ENCODE data around the gene ATG10. TPM values are rescaled to one million over a fixed set of nuclear protein-coding genes. Genes with fewer than 3 reads are reported as not detected.

Gene ATG10
- total RNA-seq, 1 experiment from 2014 or later, result 11.8 TPM

DNA sequence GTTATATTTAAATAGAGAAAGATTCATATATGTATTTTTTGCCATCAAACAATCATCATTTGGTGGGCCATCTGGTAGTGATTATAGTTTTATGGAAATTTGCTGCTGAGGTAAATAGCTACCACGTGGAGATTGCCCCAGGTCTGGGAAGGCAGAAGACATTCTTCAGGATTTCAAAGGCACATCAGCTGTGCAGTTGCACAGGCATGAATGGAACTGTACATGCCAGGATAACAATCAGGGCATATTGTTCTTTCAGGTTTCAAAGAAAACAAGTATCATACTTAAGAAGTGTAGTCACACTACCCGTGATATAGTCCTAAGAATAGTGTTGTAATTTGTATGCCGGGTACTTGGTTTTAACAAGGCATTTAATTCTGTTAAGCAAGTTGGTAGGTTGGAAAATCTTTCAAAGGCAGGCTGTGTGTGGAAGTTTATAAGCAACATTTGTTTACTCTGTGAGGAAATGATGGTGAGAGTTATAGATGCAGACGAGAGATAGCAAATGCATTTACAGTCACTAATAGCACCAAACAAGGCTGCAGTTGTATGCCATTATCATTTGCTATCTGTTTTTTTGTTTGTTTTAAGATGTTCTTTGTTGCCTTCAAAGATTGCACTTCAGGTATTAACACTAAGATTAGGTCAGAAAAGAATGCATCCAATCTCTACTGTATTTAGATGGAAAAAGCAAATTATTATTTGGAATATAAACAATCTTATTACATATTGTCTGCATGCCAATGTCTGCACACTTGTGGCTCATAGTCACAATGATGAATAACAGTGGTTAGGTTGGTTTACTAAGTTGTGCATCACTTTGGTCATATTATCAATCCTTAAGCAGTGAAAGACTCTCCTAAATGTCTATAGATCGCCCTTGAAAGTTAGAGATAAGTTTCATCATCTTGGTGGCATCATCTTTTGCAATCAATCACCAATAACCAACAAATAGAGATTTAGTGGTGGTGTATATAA is 251.1 kb downstream of the ATG10 start:
- Histone ChIP-seq H3K27me3 (ENCODE audit: low read length) (no peaks in the 10 kb centered on the region), H3K79me2 (ENCODE audit: low read length) (no peaks in the 10 kb centered on the region), H3K4me1 (ENCODE audit: insufficient read depth, low read length) (no peaks in the 10 kb centered on the region), H3K9me2 (replicated peaks; ENCODE audit: low read length) (no peaks in the 10 kb centered on the region), H3K27ac (ENCODE audit: low read length) (no peak overlapping the region), H3K36me3 (ENCODE audit: low read depth, low read length) (no peaks in the 10 kb centered on the region), H3K9ac (ENCODE audit: low read length) (no peak overlapping the region), H3K4me2 (ENCODE audit: low read length) (no peak overlapping the region), H3F3A (ENCODE audit: low read length, unreplicated experiment) (no peaks in the 10 kb centered on the region), H3K4me3 (ENCODE audit: low read length) (no peak overlapping the region), H2AFZ (ENCODE audit: low read length) (no peak overlapping the region), H4K20me1 (ENCODE audit: low read length) (no peaks in the 10 kb centered on the region), H3K9me3 (ENCODE audit: low read length) (no peaks in the 10 kb centered on the region)
- ChIA-PET CTCF (no interaction called here), POLR2A (ENCODE audit: unreplicated experiment) (no interaction called here)
- ATAC-seq (peak; percentile 20; the same call in 1 of the 2 replicates), DNase-seq (no peak)
- BruUV-seq (replicated peaks), result no TSS peak
- intact Hi-C loops (cut with micrococcal nuclease), result no loop called here
- TF ChIP-seq EZH2phosphoT487 (IDR thresholded peaks at IDR 0.05; ENCODE audit: borderline replicate concordance, low read length) (no peak), EZH2 (IDR thresholded peaks at IDR 0.05; ENCODE audit: low read length, unreplicated experiment) (no peak), CTCF (conservative IDR thresholded peaks at IDR 0.05; ENCODE audit: low read depth, low read length) (no peak)

DNA sequence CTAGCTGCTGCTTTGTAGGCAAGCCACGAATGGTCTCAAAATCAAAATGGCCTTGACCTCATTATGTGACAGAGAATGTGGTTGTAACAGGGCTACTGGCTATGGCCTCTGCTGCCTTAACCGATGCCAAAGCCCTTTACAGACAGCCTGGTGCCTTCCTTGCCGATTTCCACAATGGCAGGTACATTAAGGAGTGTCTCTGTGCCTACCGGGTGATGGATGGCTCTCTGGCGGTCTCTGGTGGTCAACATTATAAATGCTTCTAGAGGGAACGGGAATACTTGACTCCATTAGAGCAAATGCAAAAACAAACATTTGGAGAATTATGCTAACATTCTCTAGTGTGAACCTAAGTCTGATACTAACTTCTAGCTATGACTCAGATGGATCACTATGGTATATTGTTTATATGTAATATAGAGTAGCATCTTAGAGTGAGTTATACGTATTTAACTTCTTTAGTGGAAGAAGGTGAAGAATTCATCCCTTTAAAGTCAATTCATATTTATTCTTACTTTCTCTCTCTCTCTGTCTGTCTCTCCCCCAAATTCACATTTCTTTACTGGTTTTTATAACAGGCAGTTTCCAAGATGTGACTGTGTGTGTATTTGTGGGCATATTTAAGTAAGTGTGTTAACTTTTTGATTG is 253.8 kb downstream of the ATG10 start:
- ChIA-PET CTCF (interaction anchor here (0.5 to 0.6 kb wide), 2 partner anchors 58 to 84 kb away, joined by 3 read pairs; no protein-coding TSS in a partner anchor), POLR2A (ENCODE audit: unreplicated experiment) (no interaction called here)
- Histone ChIP-seq H3K9me3 (ENCODE audit: low read length) (no peaks in the 10 kb centered on the region), H3K27me3 (ENCODE audit: low read length) (no peaks in the 10 kb centered on the region), H4K20me1 (ENCODE audit: low read length) (no peaks in the 10 kb centered on the region), H3F3A (ENCODE audit: low read length, unreplicated experiment) (no peaks in the 10 kb centered on the region), H3K4me1 (ENCODE audit: insufficient read depth, low read length) (no peaks in the 10 kb centered on the region), H3K9ac (ENCODE audit: low read length) (no peak overlapping the region), H3K27ac (ENCODE audit: low read length) (no peak overlapping the region), H3K4me2 (ENCODE audit: low read length) (no peak overlapping the region), H3K4me3 (ENCODE audit: low read length) (no peak overlapping the region), H3K36me3 (ENCODE audit: low read depth, low read length) (no peaks in the 10 kb centered on the region), H3K9me2 (replicated peaks; ENCODE audit: low read length) (no peaks in the 10 kb centered on the region), H3K79me2 (ENCODE audit: low read length) (no peaks in the 10 kb centered on the region), H2AFZ (ENCODE audit: low read length) (no peak overlapping the region; the same call in 1 of the 2 replicates)
- DNase-seq, result peak; percentile 80
- intact Hi-C loops (cut with micrococcal nuclease), result loop anchor here (1.0 to 5.0 kb wide), 5 partner anchors 51 to 798 kb away; no protein-coding TSS in a partner anchor
- BruUV-seq (replicated peaks), result no TSS peak
- peak; percentile 93 for ATAC-seq
- peak; percentile 88 for TF ChIP-seq CTCF (conservative IDR thresholded peaks at IDR 0.05; ENCODE audit: low read depth, low read length)
- TF ChIP-seq EZH2phosphoT487 (IDR thresholded peaks at IDR 0.05; ENCODE audit: borderline replicate concordance, low read length), result no peak
